Omental fat pad (tissue), 4 donors: Measurements from ENCODE around the gene MPP2. TPM values are rescaled to one million over a fixed set of nuclear protein-coding genes. Genes with fewer than 3 reads are reported as not detected.

ENCODE experiments used
- ATAC-seq: fragments of 150-250 bp; one replicate; pipeline ENCODE4 v1.9.1; 2016; ENCODE audit warnings: mild to moderate bottlenecking, moderate library complexity; ENCODE audit not compliant: low FRiP score
- DNase-seq: peaks from one replicate; pipeline ENCODE4 v3.0.0-alpha.2; 2019; ENCODE audit warnings: low spot score
- total RNA-seq, 4 donors: library from RNA; depleted of rRNA; stranded (reverse); fragments of >200 nt; gene quantifications; one replicate each; pipeline ENCODE4 v1.1.0, GENCODE V29; 2016
- TF ChIP-seq, protein P1 (sequence below), 3 donors: fragments of 450-650 bp; IDR thresholded peaks; one replicate each; pipeline ENCODE4 v1.5.1; 2016 to 2017; ENCODE audit warnings: antibody characterized with exemption in 3 of 3, mild to moderate bottlenecking in 3 of 3, moderate library complexity in 2 of 3

The MPP2 gene, protein sequence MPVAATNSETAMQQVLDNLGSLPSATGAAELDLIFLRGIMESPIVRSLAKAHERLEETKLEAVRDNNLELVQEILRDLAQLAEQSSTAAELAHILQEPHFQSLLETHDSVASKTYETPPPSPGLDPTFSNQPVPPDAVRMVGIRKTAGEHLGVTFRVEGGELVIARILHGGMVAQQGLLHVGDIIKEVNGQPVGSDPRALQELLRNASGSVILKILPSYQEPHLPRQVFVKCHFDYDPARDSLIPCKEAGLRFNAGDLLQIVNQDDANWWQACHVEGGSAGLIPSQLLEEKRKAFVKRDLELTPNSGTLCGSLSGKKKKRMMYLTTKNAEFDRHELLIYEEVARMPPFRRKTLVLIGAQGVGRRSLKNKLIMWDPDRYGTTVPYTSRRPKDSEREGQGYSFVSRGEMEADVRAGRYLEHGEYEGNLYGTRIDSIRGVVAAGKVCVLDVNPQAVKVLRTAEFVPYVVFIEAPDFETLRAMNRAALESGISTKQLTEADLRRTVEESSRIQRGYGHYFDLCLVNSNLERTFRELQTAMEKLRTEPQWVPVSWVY
- total RNA-seq = 1 to 10 TPM; 1.3 to 4.5 (median 3.2) TPM

DNA sequence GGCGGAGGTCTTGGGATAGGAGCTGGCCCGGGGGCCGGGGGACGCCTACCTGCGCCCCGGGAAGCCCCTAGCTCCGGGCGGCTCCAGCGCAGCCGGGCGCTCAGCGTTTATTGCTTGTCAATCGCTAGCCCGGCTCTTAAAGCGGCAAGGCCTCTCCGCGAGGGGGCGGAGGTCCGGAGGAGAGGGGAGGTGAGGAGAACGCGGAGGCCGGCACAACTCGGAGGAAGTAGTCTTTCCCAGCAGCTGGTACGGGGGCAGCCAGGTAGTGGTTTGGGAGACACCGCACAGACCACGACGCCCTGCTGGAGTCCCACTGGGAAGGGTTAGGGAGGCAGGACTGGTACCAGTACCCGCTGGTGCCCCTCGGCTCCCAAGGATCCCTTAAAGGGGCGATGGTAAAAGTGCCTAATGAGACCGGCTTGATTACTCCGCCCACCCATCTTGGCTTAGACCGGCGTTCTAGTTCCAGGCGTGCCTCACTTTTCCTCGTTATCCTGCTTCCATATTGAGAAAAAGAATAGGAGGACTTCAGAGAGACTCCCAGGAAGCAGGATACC is at the start of gene MPP2:
TSS of gene MPP2 (minus strand) at position 112 of the 557 bp plus-strand sequence. CDS start 3,076 bp downstream, outside the sequence.
- ATAC-seq (peak; percentile 62), DNase-seq (peak; percentile 50)
- TF ChIP-seq, protein P1, sequence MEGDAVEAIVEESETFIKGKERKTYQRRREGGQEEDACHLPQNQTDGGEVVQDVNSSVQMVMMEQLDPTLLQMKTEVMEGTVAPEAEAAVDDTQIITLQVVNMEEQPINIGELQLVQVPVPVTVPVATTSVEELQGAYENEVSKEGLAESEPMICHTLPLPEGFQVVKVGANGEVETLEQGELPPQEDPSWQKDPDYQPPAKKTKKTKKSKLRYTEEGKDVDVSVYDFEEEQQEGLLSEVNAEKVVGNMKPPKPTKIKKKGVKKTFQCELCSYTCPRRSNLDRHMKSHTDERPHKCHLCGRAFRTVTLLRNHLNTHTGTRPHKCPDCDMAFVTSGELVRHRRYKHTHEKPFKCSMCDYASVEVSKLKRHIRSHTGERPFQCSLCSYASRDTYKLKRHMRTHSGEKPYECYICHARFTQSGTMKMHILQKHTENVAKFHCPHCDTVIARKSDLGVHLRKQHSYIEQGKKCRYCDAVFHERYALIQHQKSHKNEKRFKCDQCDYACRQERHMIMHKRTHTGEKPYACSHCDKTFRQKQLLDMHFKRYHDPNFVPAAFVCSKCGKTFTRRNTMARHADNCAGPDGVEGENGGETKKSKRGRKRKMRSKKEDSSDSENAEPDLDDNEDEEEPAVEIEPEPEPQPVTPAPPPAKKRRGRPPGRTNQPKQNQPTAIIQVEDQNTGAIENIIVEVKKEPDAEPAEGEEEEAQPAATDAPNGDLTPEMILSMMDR (IDR thresholded peaks at IDR 0.05) = no peak

DNA sequence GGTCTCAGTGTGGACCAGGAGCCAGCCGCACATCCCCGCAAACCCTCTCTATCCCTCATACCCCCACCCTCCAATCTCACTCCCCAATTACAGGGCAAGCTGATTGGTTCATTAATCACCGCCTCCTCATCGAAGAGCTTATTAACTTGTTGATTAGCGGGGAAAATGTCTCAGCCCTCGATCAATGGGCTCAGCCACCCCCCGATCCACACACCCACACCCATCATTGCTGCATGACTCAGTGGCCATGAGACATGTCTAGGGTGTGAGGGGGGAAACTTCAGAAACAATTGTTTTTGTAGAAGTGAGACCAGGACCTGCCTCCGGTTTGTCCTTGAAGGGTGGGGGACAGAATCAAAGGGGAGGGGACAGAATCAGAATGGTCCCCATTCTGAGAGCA is 48.9 kb upstream of the MPP2 start:
- ATAC-seq = no peak

DNA sequence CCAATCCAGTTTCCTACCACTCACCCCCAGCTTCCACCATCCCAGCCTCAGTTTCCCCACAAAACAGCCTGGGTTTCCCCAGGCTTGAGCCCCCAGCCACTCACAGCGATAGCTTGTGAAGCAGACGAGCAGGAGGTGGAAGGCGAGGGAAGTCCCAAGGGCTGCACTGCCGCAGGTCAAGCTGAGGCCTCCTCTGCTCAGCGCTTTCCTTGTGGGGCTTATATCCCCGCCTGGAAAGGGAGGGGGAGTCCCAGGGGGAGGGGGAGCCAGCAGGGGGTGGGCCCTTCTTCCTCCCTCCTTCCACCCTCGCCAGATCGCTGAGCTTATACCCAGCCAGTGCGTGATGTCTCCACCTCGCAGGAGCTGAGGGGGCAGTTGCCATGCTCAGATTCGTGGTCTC is 46.4 kb upstream of the MPP2 start, which contains the start of gene PYY:
TSS of gene PYY (minus strand) at position 195 of the 400 bp plus-strand sequence. CDS start 457 bp downstream, outside the sequence.
- TF ChIP-seq, protein P1 (IDR thresholded peaks at IDR 0.05) = no peak
- ATAC-seq = no peak
- no peak for DNase-seq

More for the DNA sequence above, 48.9 kb upstream of the MPP2 start:
- TF ChIP-seq, protein P1 (IDR thresholded peaks at IDR 0.05) = no peak
- DNase-seq = no peak

DNA sequence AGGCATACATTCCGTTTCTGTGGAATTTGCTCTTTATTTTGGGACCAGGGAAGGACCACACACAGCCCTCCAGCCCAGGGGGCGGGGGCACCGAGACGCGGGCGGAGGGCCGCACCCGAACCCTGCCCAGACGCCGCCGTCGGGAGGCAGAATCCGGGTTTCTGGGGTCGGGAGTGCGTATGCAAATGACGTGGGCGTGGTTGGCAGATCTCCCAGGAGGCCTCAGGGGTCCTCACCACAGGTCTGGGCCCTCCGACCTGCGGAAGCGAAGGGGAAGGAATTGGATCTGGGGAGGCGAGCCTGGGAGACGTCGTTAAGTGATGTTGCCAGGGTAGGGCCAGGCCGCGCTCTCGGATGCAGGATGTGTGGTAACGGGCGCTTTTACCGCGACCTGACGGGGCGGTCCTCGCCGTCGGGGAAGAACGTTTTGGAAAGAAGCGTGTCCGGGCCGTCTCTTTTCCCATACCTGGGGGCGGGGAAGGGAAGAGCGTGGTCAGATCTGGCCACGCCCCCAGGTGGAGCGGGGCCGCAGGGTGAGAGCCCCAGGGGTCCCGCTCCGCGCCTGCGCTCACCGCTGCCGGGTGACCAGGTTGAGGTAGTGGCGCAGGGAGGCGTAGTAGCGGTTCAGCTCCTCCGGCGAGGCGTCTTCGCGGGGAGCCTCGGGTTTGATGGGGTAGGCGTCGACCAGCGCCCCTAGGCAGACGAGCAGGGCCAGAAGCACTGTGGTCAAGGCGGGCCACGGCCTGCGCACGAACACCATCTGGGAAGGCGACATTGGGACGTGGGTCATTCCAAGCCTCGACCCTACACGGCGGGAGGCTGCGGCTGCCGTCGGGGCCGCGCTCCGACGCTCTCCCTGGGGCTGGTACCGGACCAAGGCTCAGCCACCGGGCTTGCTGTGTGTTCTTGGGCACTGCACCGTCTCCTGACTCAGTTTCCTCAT is 45.7 kb upstream of the MPP2 start:
- TF ChIP-seq, protein P1 (IDR thresholded peaks at IDR 0.05) = no peak
- DNase-seq (no peak), ATAC-seq (no peak)

DNA sequence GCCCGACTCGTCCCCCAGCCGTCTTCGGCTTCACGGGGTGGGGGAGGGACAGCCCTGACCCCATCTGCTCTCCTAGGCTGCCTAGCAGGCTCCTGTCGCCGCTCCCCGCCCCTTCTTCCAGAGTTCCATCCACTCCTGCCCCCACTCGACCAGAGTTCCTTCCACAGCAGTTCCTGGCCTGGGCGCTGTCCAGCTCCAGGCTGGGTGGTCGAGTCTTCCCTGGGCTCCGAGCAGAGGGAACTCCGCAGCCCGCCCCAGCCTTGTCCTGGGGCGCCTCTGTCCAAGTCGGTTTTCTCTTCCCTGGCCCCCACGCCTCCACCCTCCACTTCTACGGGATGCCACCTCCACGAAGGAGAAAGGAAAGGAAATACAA is 45.0 kb upstream of the MPP2 start:
- DNase-seq (no peak), ATAC-seq (peak; percentile 39)
- TF ChIP-seq, protein P1 (IDR thresholded peaks at IDR 0.05) = no peak

DNA sequence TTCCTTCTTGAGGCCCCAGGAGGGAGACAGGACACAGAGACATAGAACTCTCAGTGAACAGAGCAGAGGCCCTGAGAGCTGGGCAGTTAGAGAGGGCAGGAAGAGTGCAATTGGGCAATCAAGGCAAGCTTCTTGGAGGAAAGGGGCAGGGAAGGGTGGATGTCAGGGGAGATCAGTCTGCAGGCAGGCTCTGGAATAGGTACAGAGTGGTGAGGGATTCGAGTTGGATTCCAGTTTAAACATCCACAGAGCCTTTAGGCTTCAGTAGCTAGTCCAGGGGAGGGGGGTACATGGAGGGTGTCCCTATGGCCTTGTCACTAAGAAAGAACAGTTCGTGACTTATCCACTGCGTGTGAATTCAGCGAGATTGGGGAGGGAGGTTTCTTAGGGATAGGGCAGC is 44.4 kb upstream of the MPP2 start:
- ATAC-seq (no peak), DNase-seq (no peak)
- TF ChIP-seq, protein P1 (IDR thresholded peaks at IDR 0.05) = no peak
